GM23248 (cell line): ENCODE measurements around the gene CDR2L.

Experiments used
- EZH2 ChIP-seq: fragments of 200-600 bp; sonication (generic); IDR thresholded peaks from 2 replicates; pipeline ENCODE4 v1.6.1; 2018; ENCODE audit warnings: antibody characterized with exemption, mild to moderate bottlenecking; ENCODE audit not compliant: insufficient read depth, poor library complexity, severe bottlenecking
- EZH2phosphoT487 ChIP-seq: fragments of 200-600 bp; sonication (generic); IDR thresholded peaks from 2 replicates; pipeline ENCODE4 v1.6.1; 2018; ENCODE audit warnings: antibody characterized with exemption, moderate library complexity, mild to moderate bottlenecking, low read depth; ENCODE audit not compliant: insufficient read depth

- no peak for TF ChIP-seq EZH2
- TF ChIP-seq EZH2phosphoT487: no peak
These were observed 17.0 kb upstream of the CDR2L start for GRCh38 chr17:74970395-74970794.
